Ascending aorta (tissue), 2 donors: ENCODE results near the gene CHN2. TPM values are rescaled to one million over a fixed set of nuclear protein-coding genes. Genes with fewer than 3 reads are reported as not detected.

ENCODE experiments used
- DNase-seq, 2 donors: peaks; one replicate each; pipeline ENCODE4 v3.0.0-alpha.2; 2019; ENCODE audit warnings: low spot score in 2 of 2
- H3K27ac ChIP-seq, 2 donors: fragments of 200-600 bp; sonication (generic); one replicate each; pipeline ENCODE4 v1.5.1; 2016 to 2017; ENCODE audit warnings: mild to moderate bottlenecking in 1 of 2
- H3K27me3 ChIP-seq: fragments of 200-600 bp; sonication (generic); one replicate; pipeline ENCODE4 v1.5.1; 2017
- H3K36me3 ChIP-seq, 2 donors: fragments of 200-600 bp; sonication (generic); one replicate each; pipeline ENCODE4 v1.5.1; 2016
- H3K4me1 ChIP-seq, 2 donors: fragments of 200-600 bp; sonication (generic); one replicate each; pipeline ENCODE4 v1.5.1; 2016 to 2017; ENCODE audit warnings: mild to moderate bottlenecking in 1 of 2
- H3K4me3 ChIP-seq, 2 donors: fragments of 200-600 bp; sonication (generic); one replicate each; pipeline ENCODE4 v1.5.1; 2016 to 2017; ENCODE audit warnings: mild to moderate bottlenecking in 1 of 2
- H3K9me3 ChIP-seq, 2 donors: fragments of 200-600 bp; sonication (generic); one replicate each; pipeline ENCODE4 v1.5.1; 2016
- intact Hi-C: fragments of 100-400 bp; cut with DNase I; formaldehyde crosslinking; loops from one replicate; pipeline ENCODE4 v1.15.1; 2023
- total RNA-seq: library from RNA; depleted of rRNA; stranded (reverse); fragments of >200 nt; gene quantifications from one replicate; pipeline ENCODE4 v1.1.0, GENCODE V29; 2016
- TF ChIP-seq, protein P1 (sequence below), 3 experiments: fragments of 200-600 bp in 2 of 3; fragments of 450-650 bp in 1 of 3; sonication (generic) in 2 of 3; IDR thresholded peaks; one replicate each; pipeline ENCODE4 v1.5.1; 2016 to 2019; ENCODE audit warnings: antibody characterized with exemption in 3 of 3, mild to moderate bottlenecking in 1 of 3, moderate library complexity in 1 of 3

CHN2 gene
- total RNA-seq, 1 donor from 2014 or later = 8.7 TPM

DNA sequence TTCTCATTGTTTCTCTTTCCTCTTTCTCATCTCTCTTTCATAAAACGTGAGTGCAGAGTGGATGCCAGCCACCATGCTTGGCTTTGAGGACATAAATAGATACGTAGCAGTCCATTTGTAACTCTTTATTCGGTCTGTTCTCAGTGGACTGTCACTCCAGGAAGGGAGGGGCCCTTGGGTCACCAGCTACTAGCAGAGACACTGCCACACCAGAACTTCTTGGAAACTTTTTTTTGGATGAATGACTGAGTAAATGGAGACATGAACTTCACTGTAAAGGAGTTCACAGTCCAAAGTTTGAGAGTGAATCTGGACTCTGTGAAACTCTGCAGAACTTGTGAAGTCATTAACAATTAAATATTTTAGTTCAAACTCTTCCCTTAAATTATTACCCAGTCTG, 20.2 kb downstream of the CHN2 start:
- no peak for DNase-seq
- no peaks in the 10 kb centered on the region for H3K4me1 ChIP-seq
- H3K27me3 ChIP-seq = no peaks in the 10 kb centered on the region
- TF ChIP-seq, protein P1, sequence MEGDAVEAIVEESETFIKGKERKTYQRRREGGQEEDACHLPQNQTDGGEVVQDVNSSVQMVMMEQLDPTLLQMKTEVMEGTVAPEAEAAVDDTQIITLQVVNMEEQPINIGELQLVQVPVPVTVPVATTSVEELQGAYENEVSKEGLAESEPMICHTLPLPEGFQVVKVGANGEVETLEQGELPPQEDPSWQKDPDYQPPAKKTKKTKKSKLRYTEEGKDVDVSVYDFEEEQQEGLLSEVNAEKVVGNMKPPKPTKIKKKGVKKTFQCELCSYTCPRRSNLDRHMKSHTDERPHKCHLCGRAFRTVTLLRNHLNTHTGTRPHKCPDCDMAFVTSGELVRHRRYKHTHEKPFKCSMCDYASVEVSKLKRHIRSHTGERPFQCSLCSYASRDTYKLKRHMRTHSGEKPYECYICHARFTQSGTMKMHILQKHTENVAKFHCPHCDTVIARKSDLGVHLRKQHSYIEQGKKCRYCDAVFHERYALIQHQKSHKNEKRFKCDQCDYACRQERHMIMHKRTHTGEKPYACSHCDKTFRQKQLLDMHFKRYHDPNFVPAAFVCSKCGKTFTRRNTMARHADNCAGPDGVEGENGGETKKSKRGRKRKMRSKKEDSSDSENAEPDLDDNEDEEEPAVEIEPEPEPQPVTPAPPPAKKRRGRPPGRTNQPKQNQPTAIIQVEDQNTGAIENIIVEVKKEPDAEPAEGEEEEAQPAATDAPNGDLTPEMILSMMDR (IDR thresholded peaks at IDR 0.05) = no peak
- H3K36me3 ChIP-seq = no peaks in the 10 kb centered on the region
- no peak overlapping the region for H3K4me3 ChIP-seq
- intact Hi-C loops = no loop called here
- H3K27ac ChIP-seq = no peak overlapping the region
- no peaks in the 10 kb centered on the region for H3K9me3 ChIP-seq

DNA sequence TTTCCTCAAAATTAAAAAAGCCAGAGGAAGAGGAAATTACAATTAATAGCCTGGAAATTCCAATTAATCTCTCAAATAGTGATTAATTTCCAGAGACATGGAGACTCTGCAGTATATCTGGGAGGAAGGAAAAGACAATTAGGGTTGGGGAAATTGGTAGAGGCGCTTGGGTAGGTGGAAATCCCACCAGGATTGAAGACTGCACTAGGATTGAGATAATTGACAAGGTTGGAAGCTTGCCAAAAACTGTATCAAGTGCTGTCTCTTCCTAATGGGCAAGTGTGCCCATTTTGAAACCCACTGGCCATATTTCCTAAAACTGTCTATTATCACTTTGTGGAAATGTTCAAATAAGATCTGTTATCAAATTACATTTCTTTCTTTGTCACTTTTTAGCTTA, 21.6 kb downstream of the CHN2 start:
- TF ChIP-seq, protein P1 (IDR thresholded peaks at IDR 0.05) = no peak
- Histone ChIP-seq H3K4me1 (no peaks in the 10 kb centered on the region), H3K27me3 (no peaks in the 10 kb centered on the region), H3K36me3 (no peaks in the 10 kb centered on the region), H3K4me3 (no peak overlapping the region), H3K27ac (no peak overlapping the region), H3K9me3 (no peaks in the 10 kb centered on the region)
- no peak for DNase-seq
- intact Hi-C loops = no loop called here

DNA sequence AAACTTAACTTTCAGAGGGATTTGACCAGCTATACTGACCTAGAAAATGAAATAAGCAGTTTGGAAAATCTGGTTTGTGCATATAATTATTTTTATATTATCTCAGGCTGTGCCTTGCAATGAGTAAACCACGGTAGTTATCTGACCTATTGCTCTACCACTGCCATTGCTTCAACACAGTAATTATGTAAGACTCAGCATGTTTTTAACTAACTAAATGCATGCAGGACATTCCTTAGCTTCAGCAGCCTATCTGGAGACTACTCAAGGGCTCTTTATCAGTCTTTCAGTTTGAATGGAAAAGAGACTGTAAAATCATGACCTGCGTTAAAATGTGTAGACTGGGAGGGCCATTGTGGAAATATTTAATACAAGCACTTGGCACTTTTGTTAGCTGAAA, 22.5 kb downstream of the CHN2 start:
- TF ChIP-seq, protein P1 (IDR thresholded peaks at IDR 0.05) = no peak
- H3K27ac ChIP-seq = no peak overlapping the region

DNA sequence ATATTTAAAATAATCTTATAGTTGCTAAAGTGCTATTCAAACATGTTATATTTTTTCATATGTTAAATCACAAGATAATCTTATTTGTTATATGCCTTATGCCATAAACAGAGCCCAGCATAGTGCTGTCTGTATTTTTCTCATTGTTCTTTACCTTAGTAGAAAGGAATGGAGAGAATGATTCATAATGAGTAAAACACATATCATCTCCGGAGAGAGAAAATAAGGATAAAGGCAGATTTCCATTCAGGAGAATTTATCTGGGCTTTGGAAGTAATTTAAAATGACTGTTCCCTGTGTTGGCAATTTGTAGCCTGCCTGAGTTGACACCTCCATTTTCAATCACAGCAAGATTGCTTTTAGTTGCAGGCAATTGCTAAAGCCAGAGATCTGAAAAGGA, 30.2 kb downstream of the CHN2 start:
- Histone ChIP-seq H3K27ac (no peak overlapping the region), H3K9me3 (no peaks in the 10 kb centered on the region), H3K27me3 (no peaks in the 10 kb centered on the region), H3K4me3 (no peak overlapping the region), H3K4me1 (no peaks in the 10 kb centered on the region), H3K36me3 (no peaks in the 10 kb centered on the region)
- intact Hi-C loops = no loop called here
- no peak for DNase-seq
- TF ChIP-seq, protein P1 (IDR thresholded peaks at IDR 0.05) = no peak

More for the DNA sequence above, 22.5 kb downstream of the CHN2 start:
- Histone ChIP-seq H3K4me3 (no peak overlapping the region), H3K36me3 (no peaks in the 10 kb centered on the region), H3K4me1 (no peaks in the 10 kb centered on the region), H3K27me3 (no peaks in the 10 kb centered on the region), H3K9me3 (no peaks in the 10 kb centered on the region)
- no peak for DNase-seq
- intact Hi-C loops = no loop called here

- H3K36me3 ChIP-seq = no peaks in the 10 kb centered on the region
- no peak overlapping the region for H3K27ac ChIP-seq
- H3K4me1 ChIP-seq = no peaks in the 10 kb centered on the region
- intact Hi-C loops = no loop called here
- H3K9me3 ChIP-seq = no peaks in the 10 kb centered on the region
- TF ChIP-seq, protein P1 (IDR thresholded peaks at IDR 0.05) = no peak
- DNase-seq = no peak
- no peaks in the 10 kb centered on the region for H3K27me3 ChIP-seq
- H3K4me3 ChIP-seq = no peak overlapping the region
Observed at GRCh38 chr7:29228289-29229011, 33.9 kb downstream of the CHN2 start.

GRCh38 chr7:29229066-29229465, 34.5 kb downstream of the CHN2 start:
- TF ChIP-seq, protein P1 (IDR thresholded peaks at IDR 0.05) = no peak
- H3K36me3 ChIP-seq = no peaks in the 10 kb centered on the region
- H3K4me3 ChIP-seq = no peak overlapping the region
- H3K9me3 ChIP-seq = no peaks in the 10 kb centered on the region
- no peaks in the 10 kb centered on the region for H3K27me3 ChIP-seq
- intact Hi-C loops = no loop called here
- DNase-seq = no peak
- no peaks in the 10 kb centered on the region for H3K4me1 ChIP-seq
- no peak overlapping the region for H3K27ac ChIP-seq
